Activated CD8-positive, alpha-beta memory T cell treated with anti-CD3 and anti-CD28 coated beads, Interleukin-2, amount 10 ng/mL, durations not matched to agents 7 days and 5 days (primary cell): Measurements from ENCODE around the gene CR1L. TPM values are rescaled to one million over a fixed set of nuclear protein-coding genes. Genes with fewer than 3 reads are reported as not detected.
"Not testable (repeated sequence)": the region's sequence is repeated elsewhere in the genome, so short reads cannot be mapped to it uniquely, and the experiment has no call there.

Experiments
- ATAC-seq: fragments of 150-1000 bp; cut with Tn5 transposase; one replicate; pipeline ENCODE4 v1.10.0; 2021; ENCODE audit warnings: moderate library complexity
- CTCF ChIA-PET: fragments of 350-600 bp; sonication (Branson Sonifier 250); formaldehyde crosslinking; loops from one replicate; lab custom pipeline; 2021; ENCODE audit warnings: antibody characterized with exemption; lab: Charles Lee
- DNase-seq: peaks from one replicate; pipeline ENCODE4 v3.0.0-alpha.2; 2020
- H3K27ac Mint-ChIP-seq: one replicate; pipeline ENCODE4 v1.8.0; 2021; ENCODE audit warnings: mild to moderate bottlenecking, mixed read lengths
- H3K27me3 Mint-ChIP-seq: one replicate; pipeline ENCODE4 v1.8.0; 2021; ENCODE audit warnings: mixed read lengths
- H3K36me3 Mint-ChIP-seq: one replicate; pipeline ENCODE4 v1.8.0; 2021; ENCODE audit warnings: mild to moderate bottlenecking, mixed read lengths
- H3K4me1 Mint-ChIP-seq: one replicate; pipeline ENCODE4 v1.8.0; 2021; ENCODE audit warnings: mixed read lengths
- H3K4me3 Mint-ChIP-seq: one replicate; pipeline ENCODE4 v1.8.0; 2021; ENCODE audit warnings: mild to moderate bottlenecking, moderate library complexity, mixed read lengths
- H3K9me3 Mint-ChIP-seq: one replicate; pipeline ENCODE4 v1.8.0; 2022; ENCODE audit warnings: low read depth, mixed read lengths
- total RNA-seq, 2 experiments: library from RNA; stranded (reverse); gene quantifications; one replicate each; pipeline ENCODE4 v1.2.3, GENCODE V29; 2021

Gene CR1L
- total RNA-seq, 2 experiments from 2014 or later = not detected

GRCh38 chr1:207676153-207676552 lies 31.2 kb downstream of the CR1L start:
- ATAC-seq = no peak
- H3K4me3 Mint-ChIP-seq = no peak overlapping the region
- H3K36me3 Mint-ChIP-seq = no peaks in the 10 kb centered on the region
- no peaks in the 10 kb centered on the region for H3K9me3 Mint-ChIP-seq
- peaks cover 33% of the 10 kb centered on the region for H3K27me3 Mint-ChIP-seq
- no peaks in the 10 kb centered on the region for H3K4me1 Mint-ChIP-seq
- H3K27ac Mint-ChIP-seq = no peak overlapping the region
- DNase-seq = no peak
- CTCF ChIA-PET = no interaction called here

- H3K4me3 Mint-ChIP-seq, ATAC-seq, H3K4me1 Mint-ChIP-seq, H3K36me3 Mint-ChIP-seq, CTCF ChIA-PET, H3K27ac Mint-ChIP-seq, H3K9me3 Mint-ChIP-seq, DNase-seq: not testable (repeated sequence)
- H3K27me3 Mint-ChIP-seq = peaks cover 31% of the 10 kb centered on the region
Observed at GRCh38 chr1:207680590-207681388, 35.9 kb downstream of the CR1L start.

- H3K4me3 Mint-ChIP-seq, H3K27ac Mint-ChIP-seq, DNase-seq, H3K4me1 Mint-ChIP-seq, ATAC-seq, H3K9me3 Mint-ChIP-seq, H3K36me3 Mint-ChIP-seq, CTCF ChIA-PET: not testable (repeated sequence)
- peaks cover 28% of the 10 kb centered on the region for H3K27me3 Mint-ChIP-seq
Observed at GRCh38 chr1:207682872-207683434, 38.0 kb downstream of the CR1L start.

- peaks cover 22% of the 10 kb centered on the region for H3K27me3 Mint-ChIP-seq
- H3K27ac Mint-ChIP-seq, CTCF ChIA-PET, H3K9me3 Mint-ChIP-seq, H3K4me3 Mint-ChIP-seq, DNase-seq, H3K36me3 Mint-ChIP-seq, H3K4me1 Mint-ChIP-seq, ATAC-seq: not testable (repeated sequence)
Observed at GRCh38 chr1:207690551-207690950, 45.6 kb downstream of the CR1L start.

GRCh38 chr1:207691010-207691409 lies 46.1 kb downstream of the CR1L start:
- Mint-ChIP-seq H3K27me3 (peaks cover 22% of the 10 kb centered on the region), H3K4me3 (no peak overlapping the region), H3K36me3 (no peaks in the 10 kb centered on the region), H3K27ac (no peak overlapping the region), H3K9me3 (no peaks in the 10 kb centered on the region), H3K4me1 (no peaks in the 10 kb centered on the region)
- ATAC-seq (no peak), DNase-seq (no peak)
- CTCF ChIA-PET = interaction anchor here (0.8 kb wide), 1 partner anchor 71 kb away, joined by 3 read pairs; no protein-coding TSS in a partner anchor

GRCh38 chr1:207691841-207692240 lies 46.9 kb downstream of the CR1L start:
- Mint-ChIP-seq H3K27me3 (peaks cover 19% of the 10 kb centered on the region), H3K9me3 (no peaks in the 10 kb centered on the region), H3K4me3 (no peak overlapping the region), H3K27ac (no peak overlapping the region), H3K4me1 (no peaks in the 10 kb centered on the region), H3K36me3 (no peaks in the 10 kb centered on the region)
- ATAC-seq = no peak
- CTCF ChIA-PET = interaction anchor here (0.8 kb wide), 1 partner anchor 72 kb away, joined by 3 read pairs; no protein-coding TSS in a partner anchor
- DNase-seq = no peak

- H3K4me1 Mint-ChIP-seq, H3K27ac Mint-ChIP-seq, CTCF ChIA-PET, H3K36me3 Mint-ChIP-seq, DNase-seq, H3K4me3 Mint-ChIP-seq, ATAC-seq, H3K9me3 Mint-ChIP-seq: not testable (repeated sequence)
- H3K27me3 Mint-ChIP-seq = peaks cover 19% of the 10 kb centered on the region
Observed at GRCh38 chr1:207692291-207692690, 47.4 kb downstream of the CR1L start.

GRCh38 chr1:207695891-207696290 lies 51.0 kb downstream of the CR1L start:
- Mint-ChIP-seq H3K27me3 (peaks cover 21% of the 10 kb centered on the region), H3K27ac (no peak overlapping the region), H3K4me1 (no peaks in the 10 kb centered on the region), H3K36me3 (no peaks in the 10 kb centered on the region), H3K9me3 (no peaks in the 10 kb centered on the region), H3K4me3 (no peak overlapping the region)
- ATAC-seq (no peak), DNase-seq (no peak)
- CTCF ChIA-PET = no interaction called here

GRCh38 chr1:207698822-207699483 lies 54.0 kb downstream of the CR1L start:
- DNase-seq (peak; percentile 46), ATAC-seq (no peak)
- Mint-ChIP-seq H3K9me3 (no peaks in the 10 kb centered on the region), H3K27me3 (peaks cover 20% of the 10 kb centered on the region), H3K27ac (no peak overlapping the region), H3K36me3 (no peaks in the 10 kb centered on the region), H3K4me1 (no peaks in the 10 kb centered on the region), H3K4me3 (no peak overlapping the region)
- CTCF ChIA-PET = interaction anchor here (1.0 to 2.0 kb wide), 6 partner anchors 79 to 264 kb away, joined by 3 to 7 read pairs (median 4); no protein-coding TSS in a partner anchor

GRCh38 chr1:207702317-207702716 lies 57.4 kb downstream of the CR1L start:
- Mint-ChIP-seq H3K27ac (no peak overlapping the region), H3K4me1 (no peaks in the 10 kb centered on the region), H3K36me3 (no peaks in the 10 kb centered on the region), H3K27me3 (peaks cover 22% of the 10 kb centered on the region), H3K9me3 (no peaks in the 10 kb centered on the region), H3K4me3 (no peak overlapping the region)
- CTCF ChIA-PET = interaction anchor here (1.2 kb wide), 1 partner anchor 123 kb away, joined by 3 read pairs; no protein-coding TSS in a partner anchor
- no peak for ATAC-seq
- no peak for DNase-seq

- DNase-seq (no peak), ATAC-seq (no peak)
- no peak overlapping the region for H3K4me3 Mint-ChIP-seq
- CTCF ChIA-PET = no interaction called here
- peaks cover 12% of the 10 kb centered on the region for H3K27me3 Mint-ChIP-seq
- H3K36me3 Mint-ChIP-seq = no peaks in the 10 kb centered on the region
- H3K27ac Mint-ChIP-seq = no peak overlapping the region
- no peaks in the 10 kb centered on the region for H3K4me1 Mint-ChIP-seq
- no peaks in the 10 kb centered on the region for H3K9me3 Mint-ChIP-seq
Observed at GRCh38 chr1:207703712-207704111, 58.8 kb downstream of the CR1L start.

GRCh38 chr1:207708004-207708403 lies 63.1 kb downstream of the CR1L start:
- H3K27ac Mint-ChIP-seq, DNase-seq, H3K36me3 Mint-ChIP-seq, ATAC-seq, CTCF ChIA-PET, H3K27me3 Mint-ChIP-seq, H3K9me3 Mint-ChIP-seq, H3K4me3 Mint-ChIP-seq, H3K4me1 Mint-ChIP-seq: not testable (repeated sequence)

- no peaks in the 10 kb centered on the region for H3K36me3 Mint-ChIP-seq
- DNase-seq = no peak
- CTCF ChIA-PET = interaction anchor here (1.6 kb wide), 1 partner anchor 86 kb away, joined by 9 read pairs; no protein-coding TSS in a partner anchor
- H3K27ac Mint-ChIP-seq = no peak overlapping the region
- no peaks in the 10 kb centered on the region for H3K27me3 Mint-ChIP-seq
- H3K4me1 Mint-ChIP-seq = no peaks in the 10 kb centered on the region
- no peaks in the 10 kb centered on the region for H3K9me3 Mint-ChIP-seq
- ATAC-seq = no peak
- no peak overlapping the region for H3K4me3 Mint-ChIP-seq
Observed at GRCh38 chr1:207711285-207711684, 66.4 kb downstream of the CR1L start.
